ENCODE data around the gene PAFAH1B2.
A peak's percentile ranks its signal among the peaks of the same experiment; 100 is the strongest.

DNA sequence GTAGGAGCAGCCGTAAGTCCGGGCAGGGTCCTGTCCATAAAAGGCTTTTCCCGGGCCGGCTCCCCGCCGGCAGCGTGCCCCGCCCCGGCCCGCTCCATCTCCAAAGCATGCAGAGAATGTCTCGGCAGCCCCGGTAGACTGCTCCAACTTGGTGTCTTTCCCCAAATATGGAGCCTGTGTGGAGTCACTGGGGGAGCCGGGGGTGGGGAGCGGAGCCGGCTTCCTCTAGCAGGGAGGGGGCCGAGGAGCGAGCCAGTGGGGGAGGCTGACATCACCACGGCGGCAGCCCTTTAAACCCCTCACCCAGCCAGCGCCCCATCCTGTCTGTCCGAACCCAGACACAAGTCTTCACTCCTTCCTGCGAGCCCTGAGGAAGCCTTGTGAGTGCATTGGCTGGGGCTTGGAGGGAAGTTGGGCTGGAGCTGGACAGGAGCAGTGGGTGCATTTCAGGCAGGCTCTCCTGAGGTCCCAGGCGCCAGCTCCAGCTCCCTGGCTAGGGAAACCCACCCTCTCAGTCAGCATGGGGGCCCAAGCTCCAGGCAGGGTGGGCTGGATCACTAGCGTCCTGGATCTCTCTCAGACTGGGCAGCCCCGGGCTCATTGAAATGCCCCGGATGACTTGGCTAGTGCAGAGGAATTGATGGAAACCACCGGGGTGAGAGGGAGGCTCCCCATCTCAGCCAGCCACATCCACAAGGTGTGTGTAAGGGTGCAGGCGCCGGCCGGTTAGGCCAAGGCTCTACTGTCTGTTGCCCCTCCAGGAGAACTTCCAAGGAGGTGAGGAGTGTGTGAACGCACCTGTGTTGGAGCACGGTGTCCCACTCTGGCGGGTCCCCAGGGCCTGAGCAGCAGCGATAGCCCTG is 55.2 kb downstream of the PAFAH1B2 start, which contains the start of gene TAGLN:
- TF ChIP-seq POLR2A (IDR thresholded peaks at IDR 0.05) (peak; percentile 91 to 95), POLR2AphosphoS5 (IDR thresholded peaks at IDR 0.05) (peak; percentile 99)
- TF ChIP-seq, protein P1, sequence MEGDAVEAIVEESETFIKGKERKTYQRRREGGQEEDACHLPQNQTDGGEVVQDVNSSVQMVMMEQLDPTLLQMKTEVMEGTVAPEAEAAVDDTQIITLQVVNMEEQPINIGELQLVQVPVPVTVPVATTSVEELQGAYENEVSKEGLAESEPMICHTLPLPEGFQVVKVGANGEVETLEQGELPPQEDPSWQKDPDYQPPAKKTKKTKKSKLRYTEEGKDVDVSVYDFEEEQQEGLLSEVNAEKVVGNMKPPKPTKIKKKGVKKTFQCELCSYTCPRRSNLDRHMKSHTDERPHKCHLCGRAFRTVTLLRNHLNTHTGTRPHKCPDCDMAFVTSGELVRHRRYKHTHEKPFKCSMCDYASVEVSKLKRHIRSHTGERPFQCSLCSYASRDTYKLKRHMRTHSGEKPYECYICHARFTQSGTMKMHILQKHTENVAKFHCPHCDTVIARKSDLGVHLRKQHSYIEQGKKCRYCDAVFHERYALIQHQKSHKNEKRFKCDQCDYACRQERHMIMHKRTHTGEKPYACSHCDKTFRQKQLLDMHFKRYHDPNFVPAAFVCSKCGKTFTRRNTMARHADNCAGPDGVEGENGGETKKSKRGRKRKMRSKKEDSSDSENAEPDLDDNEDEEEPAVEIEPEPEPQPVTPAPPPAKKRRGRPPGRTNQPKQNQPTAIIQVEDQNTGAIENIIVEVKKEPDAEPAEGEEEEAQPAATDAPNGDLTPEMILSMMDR (IDR thresholded peaks at IDR 0.05) = no peak

All from gastroesophageal sphincter (tissue), 3 donors.